Measurements from ENCODE around the gene C6orf62.
"Not testable (repeated sequence)": the region's sequence is repeated elsewhere in the genome, so short reads cannot be mapped to it uniquely, and the experiment has no call there.

DNA sequence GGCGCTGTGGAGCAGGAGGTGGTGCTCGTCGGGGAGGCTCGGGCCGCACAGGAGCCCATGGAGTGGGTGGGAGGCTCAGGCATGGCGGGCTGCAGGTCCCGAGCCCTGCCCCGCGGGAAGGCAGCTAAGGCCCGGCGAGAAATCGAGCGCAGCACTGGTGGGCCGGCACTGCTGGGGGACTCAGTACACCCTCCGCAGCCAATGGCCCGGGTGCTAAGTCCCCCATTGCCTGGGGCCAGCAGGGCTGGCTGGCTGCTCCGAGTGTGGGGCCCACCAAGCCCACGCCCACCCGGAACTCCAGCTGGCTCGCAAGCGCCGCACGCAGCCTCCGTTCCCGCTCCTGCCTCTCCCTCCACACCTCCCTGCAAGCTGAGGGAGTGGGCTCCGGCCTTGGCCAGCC, 47.0 kb upstream of the C6orf62 start:
- TF ChIP-seq ZNF473 (tag by site-specific recombination; IDR thresholded peaks at IDR 0.05); SETDB1 (IDR thresholded peaks at IDR 0.05; ENCODE audit: insufficient read length, low read length); ZNF785 (tag by site-specific recombination; IDR thresholded peaks at IDR 0.05); ZNF510 (tag by site-specific recombination; IDR thresholded peaks at IDR 0.05; ENCODE audit: insufficient replicate concordance); ZNF341 (tag by site-specific recombination; IDR thresholded peaks at IDR 0.05; ENCODE audit: low read depth); ZNF768 (tag by site-specific recombination; IDR thresholded peaks at IDR 0.05); TCF7L2 (IDR thresholded peaks at IDR 0.05; ENCODE audit: borderline replicate concordance, low read depth, low read length): not testable (repeated sequence)
- TF ChIP-seq, protein P1, sequence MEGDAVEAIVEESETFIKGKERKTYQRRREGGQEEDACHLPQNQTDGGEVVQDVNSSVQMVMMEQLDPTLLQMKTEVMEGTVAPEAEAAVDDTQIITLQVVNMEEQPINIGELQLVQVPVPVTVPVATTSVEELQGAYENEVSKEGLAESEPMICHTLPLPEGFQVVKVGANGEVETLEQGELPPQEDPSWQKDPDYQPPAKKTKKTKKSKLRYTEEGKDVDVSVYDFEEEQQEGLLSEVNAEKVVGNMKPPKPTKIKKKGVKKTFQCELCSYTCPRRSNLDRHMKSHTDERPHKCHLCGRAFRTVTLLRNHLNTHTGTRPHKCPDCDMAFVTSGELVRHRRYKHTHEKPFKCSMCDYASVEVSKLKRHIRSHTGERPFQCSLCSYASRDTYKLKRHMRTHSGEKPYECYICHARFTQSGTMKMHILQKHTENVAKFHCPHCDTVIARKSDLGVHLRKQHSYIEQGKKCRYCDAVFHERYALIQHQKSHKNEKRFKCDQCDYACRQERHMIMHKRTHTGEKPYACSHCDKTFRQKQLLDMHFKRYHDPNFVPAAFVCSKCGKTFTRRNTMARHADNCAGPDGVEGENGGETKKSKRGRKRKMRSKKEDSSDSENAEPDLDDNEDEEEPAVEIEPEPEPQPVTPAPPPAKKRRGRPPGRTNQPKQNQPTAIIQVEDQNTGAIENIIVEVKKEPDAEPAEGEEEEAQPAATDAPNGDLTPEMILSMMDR (tag by site-specific recombination; IDR thresholded peaks at IDR 0.05): not testable (repeated sequence)
- TF ChIP-seq, protein P2, sequence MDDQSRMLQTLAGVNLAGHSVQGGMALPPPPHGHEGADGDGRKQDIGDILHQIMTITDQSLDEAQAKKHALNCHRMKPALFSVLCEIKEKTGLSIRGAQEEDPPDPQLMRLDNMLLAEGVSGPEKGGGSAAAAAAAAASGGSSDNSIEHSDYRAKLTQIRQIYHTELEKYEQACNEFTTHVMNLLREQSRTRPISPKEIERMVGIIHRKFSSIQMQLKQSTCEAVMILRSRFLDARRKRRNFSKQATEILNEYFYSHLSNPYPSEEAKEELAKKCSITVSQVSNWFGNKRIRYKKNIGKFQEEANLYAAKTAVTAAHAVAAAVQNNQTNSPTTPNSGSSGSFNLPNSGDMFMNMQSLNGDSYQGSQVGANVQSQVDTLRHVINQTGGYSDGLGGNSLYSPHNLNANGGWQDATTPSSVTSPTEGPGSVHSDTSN (CRISPR knock-in tag; IDR thresholded peaks at IDR 0.05): not testable (repeated sequence)
- TF ChIP-seq, protein P3, sequence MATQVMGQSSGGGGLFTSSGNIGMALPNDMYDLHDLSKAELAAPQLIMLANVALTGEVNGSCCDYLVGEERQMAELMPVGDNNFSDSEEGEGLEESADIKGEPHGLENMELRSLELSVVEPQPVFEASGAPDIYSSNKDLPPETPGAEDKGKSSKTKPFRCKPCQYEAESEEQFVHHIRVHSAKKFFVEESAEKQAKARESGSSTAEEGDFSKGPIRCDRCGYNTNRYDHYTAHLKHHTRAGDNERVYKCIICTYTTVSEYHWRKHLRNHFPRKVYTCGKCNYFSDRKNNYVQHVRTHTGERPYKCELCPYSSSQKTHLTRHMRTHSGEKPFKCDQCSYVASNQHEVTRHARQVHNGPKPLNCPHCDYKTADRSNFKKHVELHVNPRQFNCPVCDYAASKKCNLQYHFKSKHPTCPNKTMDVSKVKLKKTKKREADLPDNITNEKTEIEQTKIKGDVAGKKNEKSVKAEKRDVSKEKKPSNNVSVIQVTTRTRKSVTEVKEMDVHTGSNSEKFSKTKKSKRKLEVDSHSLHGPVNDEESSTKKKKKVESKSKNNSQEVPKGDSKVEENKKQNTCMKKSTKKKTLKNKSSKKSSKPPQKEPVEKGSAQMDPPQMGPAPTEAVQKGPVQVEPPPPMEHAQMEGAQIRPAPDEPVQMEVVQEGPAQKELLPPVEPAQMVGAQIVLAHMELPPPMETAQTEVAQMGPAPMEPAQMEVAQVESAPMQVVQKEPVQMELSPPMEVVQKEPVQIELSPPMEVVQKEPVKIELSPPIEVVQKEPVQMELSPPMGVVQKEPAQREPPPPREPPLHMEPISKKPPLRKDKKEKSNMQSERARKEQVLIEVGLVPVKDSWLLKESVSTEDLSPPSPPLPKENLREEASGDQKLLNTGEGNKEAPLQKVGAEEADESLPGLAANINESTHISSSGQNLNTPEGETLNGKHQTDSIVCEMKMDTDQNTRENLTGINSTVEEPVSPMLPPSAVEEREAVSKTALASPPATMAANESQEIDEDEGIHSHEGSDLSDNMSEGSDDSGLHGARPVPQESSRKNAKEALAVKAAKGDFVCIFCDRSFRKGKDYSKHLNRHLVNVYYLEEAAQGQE (tag by site-specific recombination; IDR thresholded peaks at IDR 0.05): not testable (repeated sequence)
- TF ChIP-seq, protein P4, sequence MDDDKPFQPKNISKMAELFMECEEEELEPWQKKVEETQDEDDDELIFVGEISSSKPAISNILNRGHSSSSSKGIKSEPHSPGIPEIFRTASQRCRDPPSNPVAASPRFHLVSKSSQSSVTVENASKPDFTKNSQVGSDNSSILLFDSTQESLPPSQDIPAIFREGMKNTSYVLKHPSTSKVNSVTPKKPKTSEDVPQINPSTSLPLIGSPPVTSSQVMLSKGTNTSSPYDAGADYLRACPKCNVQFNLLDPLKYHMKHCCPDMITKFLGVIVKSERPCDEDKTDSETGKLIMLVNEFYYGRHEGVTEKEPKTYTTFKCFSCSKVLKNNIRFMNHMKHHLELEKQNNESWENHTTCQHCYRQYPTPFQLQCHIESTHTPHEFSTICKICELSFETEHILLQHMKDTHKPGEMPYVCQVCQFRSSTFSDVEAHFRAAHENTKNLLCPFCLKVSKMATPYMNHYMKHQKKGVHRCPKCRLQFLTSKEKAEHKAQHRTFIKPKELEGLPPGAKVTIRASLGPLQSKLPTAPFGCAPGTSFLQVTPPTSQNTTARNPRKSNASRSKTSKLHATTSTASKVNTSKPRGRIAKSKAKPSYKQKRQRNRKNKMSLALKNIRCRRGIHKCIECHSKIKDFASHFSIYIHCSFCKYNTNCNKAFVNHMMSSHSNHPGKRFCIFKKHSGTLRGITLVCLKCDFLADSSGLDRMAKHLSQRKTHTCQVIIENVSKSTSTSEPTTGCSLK (tag by site-specific recombination; IDR thresholded peaks at IDR 0.05): not testable (repeated sequence)

Measured in HEK293 (cell line).